ENCODE measurements around the gene MOSPD3.
"Not testable (repeated sequence)": the region's sequence is repeated elsewhere in the genome, so short reads cannot be mapped to it uniquely, and the experiment has no call there.

Gene MOSPD3

GRCh38 chr7:100611983-100612729, at the start of gene MOSPD3:
Gene MOSPD3, plus strand, starts transcription at chr7:100612540. Its CDS starts 252 bp downstream, at chr7:100612792.
- DNase-seq, result peak; percentile 99

GRCh38 chr7:100563100-100563564, 49.2 kb upstream of the MOSPD3 start:
- DNase-seq, result no peak

GRCh38 chr7:100563809-100564400, 48.4 kb upstream of the MOSPD3 start:
- DNase-seq, result peak; percentile 63

- not testable (repeated sequence) for DNase-seq
Observed at GRCh38 chr7:100564405-100564804, 47.9 kb upstream of the MOSPD3 start.

- no peak for DNase-seq
Observed at GRCh38 chr7:100565133-100565571, 47.2 kb upstream of the MOSPD3 start.

- no peak for DNase-seq
Observed at GRCh38 chr7:100566018-100566531, 46.3 kb upstream of the MOSPD3 start.

- DNase-seq, result no peak
Observed at GRCh38 chr7:100567031-100567730, 45.2 kb upstream of the MOSPD3 start.

- DNase-seq, result peak; percentile 43
Observed at GRCh38 chr7:100567751-100568175, 44.6 kb upstream of the MOSPD3 start.

GRCh38 chr7:100568176-100568895, 44.0 kb upstream of the MOSPD3 start:
- peak; percentile 17 for DNase-seq

GRCh38 chr7:100568896-100569844, 43.2 kb upstream of the MOSPD3 start:
- DNase-seq, result peak; percentile 76

- peak; percentile 41 for DNase-seq
Observed at GRCh38 chr7:100570954-100571828, 41.1 kb upstream of the MOSPD3 start.

GRCh38 chr7:100571829-100572116, 40.6 kb upstream of the MOSPD3 start:
- DNase-seq, result no peak

GRCh38 chr7:100572281-100572948, 39.9 kb upstream of the MOSPD3 start:
- DNase-seq, result no peak

GRCh38 chr7:100572949-100573675, 39.2 kb upstream of the MOSPD3 start:
- DNase-seq, result no peak

GRCh38 chr7:100573691-100574361, 38.5 kb upstream of the MOSPD3 start, which contains the start of gene SAP25:
Gene SAP25, minus strand, starts transcription at chr7:100573900. Its CDS starts 158 bp downstream, at chr7:100573742.
- no peak for DNase-seq

GRCh38 chr7:100574362-100575205, 37.8 kb upstream of the MOSPD3 start:
- DNase-seq, result no peak

- DNase-seq, result no peak
Observed at GRCh38 chr7:100575206-100575631, 37.1 kb upstream of the MOSPD3 start.
